Measurements from ENCODE around the gene RTL9.
"Not testable (repeated sequence)": the region's sequence is repeated elsewhere in the genome, so short reads cannot be mapped to it uniquely, and the experiment has no call there.

The RTL9 gene

DNA sequence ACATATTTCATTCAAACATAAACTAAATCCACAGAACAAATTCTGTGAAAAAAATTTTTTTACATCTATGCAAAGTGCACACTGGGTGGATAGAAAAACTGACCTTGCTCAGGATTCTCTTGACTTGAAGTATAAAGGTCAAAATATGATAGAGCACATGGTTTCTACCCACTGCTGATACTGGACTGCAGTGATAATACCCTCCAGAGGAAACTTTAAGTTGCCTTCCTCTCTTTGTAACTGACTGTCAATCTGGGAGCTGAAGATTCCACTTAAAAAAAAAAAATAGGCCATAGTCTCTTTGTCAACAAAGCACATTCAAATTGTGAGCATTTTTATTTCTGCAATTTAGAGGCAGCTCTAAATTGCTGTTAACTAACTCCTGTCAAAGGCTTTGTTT is 37.6 kb upstream of the RTL9 start:
- H3K9ac ChIP-seq (ENCODE audit: low read depth, low read length) = no peak overlapping the region
- peaks cover 2% of the 10 kb centered on the region for H3K27me3 ChIP-seq (ENCODE audit: control insufficient read depth, insufficient read depth, low read length)
- H3K4me2 ChIP-seq (ENCODE audit: low read length) = no peak overlapping the region
- H3K9me3 ChIP-seq (replicated peaks; ENCODE audit: low read length) = peaks cover under 1% of the 10 kb centered on the region
- H3K4me3 ChIP-seq (ENCODE audit: low read length) = no peak overlapping the region
- no peaks in the 10 kb centered on the region for H3K36me3 ChIP-seq (ENCODE audit: insufficient read depth, low read length)
- H3K4me1 ChIP-seq (ENCODE audit: control insufficient read depth, insufficient read depth, low read length) = no peaks in the 10 kb centered on the region

DNA sequence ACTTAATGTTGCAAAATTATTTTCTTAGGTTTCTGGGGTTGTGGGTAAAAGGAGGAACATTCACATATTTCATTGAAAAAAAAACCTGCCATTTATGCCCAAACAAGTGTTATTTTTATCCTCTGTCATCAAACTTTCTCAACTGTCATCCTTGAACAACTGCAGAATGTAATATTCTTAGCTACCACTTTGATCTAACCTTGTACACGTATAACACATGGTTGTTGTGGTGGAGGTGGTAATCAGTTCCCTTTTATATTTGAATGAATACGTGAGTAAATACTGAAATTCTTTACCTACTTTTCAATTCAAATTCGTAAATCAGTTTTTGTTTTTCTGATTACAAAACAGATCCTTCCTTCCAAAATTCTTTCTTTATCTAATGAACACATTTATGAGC is 37.0 kb upstream of the RTL9 start:
- Histone ChIP-seq H3K4me2 (ENCODE audit: low read length) (no peak overlapping the region), H3K9me3 (replicated peaks; ENCODE audit: low read length) (peaks cover 6% of the 10 kb centered on the region), H3K27me3 (ENCODE audit: control insufficient read depth, insufficient read depth, low read length) (peaks cover 2% of the 10 kb centered on the region), H3K36me3 (ENCODE audit: insufficient read depth, low read length) (no peaks in the 10 kb centered on the region), H3K4me1 (ENCODE audit: control insufficient read depth, insufficient read depth, low read length) (no peaks in the 10 kb centered on the region), H3K4me3 (ENCODE audit: low read length) (no peak overlapping the region), H3K9ac (ENCODE audit: low read depth, low read length) (no peak overlapping the region)

DNA sequence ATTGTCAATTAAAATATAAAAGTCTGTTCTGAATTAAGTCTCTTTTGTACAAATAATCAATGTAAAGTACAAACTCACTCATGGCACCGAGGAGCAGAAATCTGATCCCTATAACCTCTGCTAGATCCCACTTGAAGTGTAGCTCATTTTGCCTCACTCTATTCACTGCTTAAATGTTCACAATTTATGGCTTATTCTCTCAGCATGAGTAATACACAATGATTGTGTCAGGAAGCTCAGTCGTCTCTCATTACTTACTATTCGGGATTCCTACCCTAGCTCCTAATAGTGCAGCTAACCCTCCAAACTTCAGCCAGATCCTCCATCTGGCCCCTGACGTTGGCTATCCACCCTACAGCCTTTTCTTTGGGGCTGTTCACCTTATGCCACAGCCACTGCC is 36.0 kb upstream of the RTL9 start:
- H3K9ac ChIP-seq (ENCODE audit: low read depth, low read length) = no peak overlapping the region
- no peaks in the 10 kb centered on the region for H3K4me1 ChIP-seq (ENCODE audit: control insufficient read depth, insufficient read depth, low read length)
- H3K36me3 ChIP-seq (ENCODE audit: insufficient read depth, low read length) = no peaks in the 10 kb centered on the region
- H3K27me3 ChIP-seq (ENCODE audit: control insufficient read depth, insufficient read depth, low read length) = peaks cover 2% of the 10 kb centered on the region
- peaks cover 6% of the 10 kb centered on the region for H3K9me3 ChIP-seq (replicated peaks; ENCODE audit: low read length)
- H3K4me3 ChIP-seq (ENCODE audit: low read length) = no peak overlapping the region
- peak overlapping the region; percentile 19 for H3K4me2 ChIP-seq (ENCODE audit: low read length)

DNA sequence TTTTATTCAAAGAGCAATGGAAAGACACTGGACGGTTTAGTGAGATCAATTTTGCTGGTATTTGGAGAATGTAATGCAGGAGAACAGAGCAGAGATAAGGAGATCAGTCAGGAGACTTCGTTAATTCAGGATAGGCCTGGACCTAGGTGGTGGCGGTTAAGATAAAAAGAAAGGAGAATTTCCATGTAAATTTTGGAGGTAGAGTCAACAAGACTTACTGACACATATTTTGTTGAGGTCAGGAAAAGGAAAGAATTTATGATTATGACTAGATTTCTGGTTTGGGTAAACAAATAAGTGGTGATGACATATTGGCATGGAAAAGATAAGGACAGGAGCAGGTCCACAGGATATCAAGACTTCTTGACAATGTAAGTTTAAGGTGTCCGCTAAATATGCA is 31.9 kb upstream of the RTL9 start:
- no peaks in the 10 kb centered on the region for H3K4me1 ChIP-seq (ENCODE audit: control insufficient read depth, insufficient read depth, low read length)
- peaks cover 6% of the 10 kb centered on the region for H3K27me3 ChIP-seq (ENCODE audit: control insufficient read depth, insufficient read depth, low read length)
- no peak overlapping the region for H3K4me3 ChIP-seq (ENCODE audit: low read length)
- no peak overlapping the region for H3K9ac ChIP-seq (ENCODE audit: low read depth, low read length)
- no peaks in the 10 kb centered on the region for H3K36me3 ChIP-seq (ENCODE audit: insufficient read depth, low read length)
- peaks cover 6% of the 10 kb centered on the region for H3K9me3 ChIP-seq (replicated peaks; ENCODE audit: low read length)
- no peak overlapping the region for H3K4me2 ChIP-seq (ENCODE audit: low read length)

DNA sequence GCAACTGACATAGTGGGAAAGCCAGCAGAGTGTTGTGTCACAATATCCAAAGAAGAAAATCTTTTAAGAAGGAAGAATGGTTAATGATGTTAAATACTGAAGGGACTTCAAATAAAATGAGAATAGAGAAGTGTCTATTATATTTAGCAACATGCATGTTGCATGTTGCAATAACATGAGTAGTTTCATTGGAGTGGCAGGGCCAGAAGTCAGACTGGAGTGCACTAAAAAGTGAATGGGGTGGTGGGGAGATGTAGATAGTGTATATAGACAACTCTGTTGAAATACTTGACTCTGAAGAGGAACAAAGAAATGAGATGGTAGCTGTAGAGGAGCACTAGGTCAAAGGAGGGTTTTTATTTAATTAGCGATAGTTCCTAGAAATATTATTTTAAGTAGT is 31.3 kb upstream of the RTL9 start:
- Histone ChIP-seq H3K4me1 (ENCODE audit: control insufficient read depth, insufficient read depth, low read length) (no peaks in the 10 kb centered on the region), H3K9me3 (replicated peaks; ENCODE audit: low read length) (peaks cover 6% of the 10 kb centered on the region)

DNA sequence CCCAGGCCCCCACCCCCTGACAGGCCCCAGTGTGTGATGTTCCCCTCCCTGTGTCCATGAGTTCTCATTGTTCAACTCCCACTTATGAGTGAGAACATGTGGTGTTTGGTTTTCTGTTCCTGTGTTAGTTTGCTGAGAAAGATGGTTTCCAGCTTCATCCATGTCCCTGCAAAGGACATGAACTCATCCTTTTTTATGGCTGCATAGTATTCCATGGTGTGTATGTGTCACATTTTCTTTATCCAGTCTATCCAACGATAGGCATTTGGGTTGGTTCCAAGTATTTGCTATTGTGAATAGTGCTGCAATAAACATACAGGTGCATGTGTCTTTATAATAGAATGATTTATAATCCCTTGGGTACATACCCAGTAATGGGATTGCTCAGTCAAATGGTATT is 30.0 kb upstream of the RTL9 start:
- H3K4me2 ChIP-seq (ENCODE audit: low read length); H3K4me3 ChIP-seq (ENCODE audit: low read length); H3K9me3 ChIP-seq (replicated peaks; ENCODE audit: low read length); H3K36me3 ChIP-seq (ENCODE audit: insufficient read depth, low read length); H3K4me1 ChIP-seq (ENCODE audit: control insufficient read depth, insufficient read depth, low read length); H3K27me3 ChIP-seq (ENCODE audit: control insufficient read depth, insufficient read depth, low read length); H3K9ac ChIP-seq (ENCODE audit: low read depth, low read length): not testable (repeated sequence)

More for the DNA sequence above, 31.3 kb upstream of the RTL9 start:
- Histone ChIP-seq H3K27me3 (ENCODE audit: control insufficient read depth, insufficient read depth, low read length) (peaks cover 4% of the 10 kb centered on the region), H3K36me3 (ENCODE audit: insufficient read depth, low read length) (no peaks in the 10 kb centered on the region), H3K4me2 (ENCODE audit: low read length) (no peak overlapping the region), H3K4me3 (ENCODE audit: low read length) (no peak overlapping the region), H3K9ac (ENCODE audit: low read depth, low read length) (no peak overlapping the region)

DNA sequence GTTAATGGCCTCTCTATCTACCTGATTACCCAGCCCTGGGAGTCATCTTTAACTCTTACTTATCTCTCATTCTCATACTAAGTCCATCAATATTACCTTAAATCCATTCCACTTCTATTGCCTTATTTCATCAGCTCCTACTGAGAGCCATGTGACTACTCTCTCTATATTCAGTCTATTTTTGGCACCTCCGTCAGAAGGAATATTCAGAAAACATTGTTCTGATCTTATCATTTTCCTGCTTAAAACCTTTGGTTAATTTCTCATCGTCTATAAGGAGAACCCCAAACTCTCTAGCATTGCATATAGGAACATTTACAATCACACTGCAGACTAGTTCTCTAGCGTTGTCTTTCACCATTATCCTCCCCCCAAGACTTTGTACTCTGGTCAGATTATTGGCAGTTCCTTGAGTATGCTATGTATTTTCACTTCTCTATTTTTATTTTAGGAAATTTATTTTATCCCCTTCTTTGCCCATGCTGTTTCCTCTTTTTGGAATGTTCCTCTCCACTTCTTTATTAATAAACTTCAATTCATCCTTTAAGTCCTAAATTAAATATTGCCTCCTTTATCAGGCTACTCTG is 27.1 kb upstream of the RTL9 start:
- Histone ChIP-seq H3K4me1 (ENCODE audit: control insufficient read depth, insufficient read depth, low read length) (no peaks in the 10 kb centered on the region), H3K9me3 (replicated peaks; ENCODE audit: low read length) (peaks cover under 1% of the 10 kb centered on the region), H3K4me3 (ENCODE audit: low read length) (no peak overlapping the region), H3K9ac (ENCODE audit: low read depth, low read length) (no peak overlapping the region), H3K4me2 (ENCODE audit: low read length) (no peak overlapping the region), H3K36me3 (ENCODE audit: insufficient read depth, low read length) (no peaks in the 10 kb centered on the region), H3K27me3 (ENCODE audit: control insufficient read depth, insufficient read depth, low read length) (peaks cover 4% of the 10 kb centered on the region)

DNA sequence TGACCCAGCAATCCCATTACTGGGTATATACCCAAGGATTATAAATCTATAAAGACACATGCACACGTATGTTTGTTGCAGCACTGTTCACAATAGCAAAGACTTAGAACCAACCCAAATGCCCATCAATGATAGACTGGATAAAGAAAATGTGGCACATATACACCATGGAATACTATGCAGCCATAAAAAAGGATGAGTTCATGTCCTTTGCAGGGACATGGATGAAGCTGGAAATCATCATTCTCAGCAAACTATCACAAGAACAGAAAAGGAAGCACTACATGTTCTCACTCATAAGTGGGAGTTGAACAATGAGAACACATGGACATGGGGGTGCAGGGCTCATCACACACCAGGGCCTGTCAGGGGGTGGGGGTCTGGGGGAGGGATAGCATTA is 25.2 kb upstream of the RTL9 start:
- not testable (repeated sequence) for H3K27me3 ChIP-seq (ENCODE audit: control insufficient read depth, insufficient read depth, low read length); H3K4me2 ChIP-seq (ENCODE audit: low read length); H3K9me3 ChIP-seq (replicated peaks; ENCODE audit: low read length); H3K36me3 ChIP-seq (ENCODE audit: insufficient read depth, low read length); H3K4me3 ChIP-seq (ENCODE audit: low read length); H3K9ac ChIP-seq (ENCODE audit: low read depth, low read length); H3K4me1 ChIP-seq (ENCODE audit: control insufficient read depth, insufficient read depth, low read length)

DNA sequence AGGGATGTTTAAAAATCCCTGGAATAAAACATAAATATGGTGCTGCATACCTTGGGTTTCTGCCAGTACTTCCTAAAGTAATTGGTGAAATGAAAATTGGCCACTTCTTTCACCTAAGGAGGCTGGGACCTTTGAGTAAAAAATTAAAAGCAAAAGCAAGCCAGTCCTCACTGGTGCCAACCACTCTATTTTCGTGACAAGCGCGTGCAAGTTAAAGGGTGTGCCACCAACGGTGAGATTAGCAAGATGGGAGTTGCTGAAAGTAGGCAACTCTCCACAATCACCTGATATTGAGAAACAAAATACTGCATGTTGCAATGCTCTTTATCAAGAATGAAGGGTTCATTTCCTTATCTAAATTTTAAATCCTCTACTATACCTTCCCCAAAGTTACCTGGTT is 19.7 kb upstream of the RTL9 start:
- Histone ChIP-seq H3K4me2 (ENCODE audit: low read length) (no peak overlapping the region), H3K36me3 (ENCODE audit: insufficient read depth, low read length) (no peaks in the 10 kb centered on the region), H3K4me1 (ENCODE audit: control insufficient read depth, insufficient read depth, low read length) (peaks cover 17% of the 10 kb centered on the region), H3K9me3 (replicated peaks; ENCODE audit: low read length) (no peaks in the 10 kb centered on the region), H3K4me3 (ENCODE audit: low read length) (no peak overlapping the region), H3K27me3 (ENCODE audit: control insufficient read depth, insufficient read depth, low read length) (no peaks in the 10 kb centered on the region), H3K9ac (ENCODE audit: low read depth, low read length) (no peak overlapping the region)

DNA sequence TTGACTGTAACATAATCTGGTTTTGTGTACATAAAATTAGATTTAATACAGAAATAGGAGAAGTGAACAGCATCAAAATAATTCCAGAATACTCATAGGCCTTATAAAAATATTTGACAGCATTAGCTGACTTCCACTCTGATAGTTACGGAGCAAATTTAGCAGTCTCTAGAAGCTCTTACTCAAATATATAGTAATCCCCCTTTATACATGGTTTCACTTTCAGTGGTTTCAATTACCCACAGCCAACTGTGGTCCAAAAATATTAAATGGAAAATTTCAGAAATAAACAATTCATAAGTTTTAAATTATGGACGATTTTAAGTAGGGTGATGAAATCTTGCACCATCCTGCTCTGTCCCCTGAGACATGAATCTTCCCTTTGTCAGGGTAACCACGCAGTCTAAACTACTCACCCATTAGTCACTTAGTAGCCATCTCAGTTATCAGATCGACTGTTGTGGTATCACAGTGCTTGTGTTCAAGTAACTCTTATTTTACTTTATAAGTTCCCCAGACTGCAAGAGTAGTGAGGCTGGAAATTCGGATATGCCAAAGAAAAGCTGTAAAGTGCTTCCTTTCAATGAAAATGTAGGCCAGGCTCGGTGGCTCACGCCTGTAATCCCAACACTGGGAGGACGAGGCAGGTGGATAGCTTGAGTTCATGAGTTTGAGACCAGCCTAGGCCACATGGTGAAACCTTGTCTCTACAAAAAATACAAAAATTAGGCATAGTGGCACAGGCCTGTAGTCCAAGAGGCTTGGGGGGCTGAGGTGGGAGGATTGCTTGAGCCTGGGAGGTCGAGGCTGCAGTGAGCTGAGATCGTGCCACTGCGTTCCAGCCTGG is 17.2 kb upstream of the RTL9 start:
- H3K4me2 ChIP-seq (ENCODE audit: low read length) = peak overlapping the region; percentile 61
- no peaks in the 10 kb centered on the region for H3K9me3 ChIP-seq (replicated peaks; ENCODE audit: low read length)
- H3K4me1 ChIP-seq (ENCODE audit: control insufficient read depth, insufficient read depth, low read length) = peaks cover 17% of the 10 kb centered on the region
- no peak overlapping the region for H3K4me3 ChIP-seq (ENCODE audit: low read length)
- no peaks in the 10 kb centered on the region for H3K36me3 ChIP-seq (ENCODE audit: insufficient read depth, low read length)
- no peaks in the 10 kb centered on the region for H3K27me3 ChIP-seq (ENCODE audit: control insufficient read depth, insufficient read depth, low read length)
- peak overlapping the region; percentile 57 for H3K9ac ChIP-seq (ENCODE audit: low read depth, low read length)

DNA sequence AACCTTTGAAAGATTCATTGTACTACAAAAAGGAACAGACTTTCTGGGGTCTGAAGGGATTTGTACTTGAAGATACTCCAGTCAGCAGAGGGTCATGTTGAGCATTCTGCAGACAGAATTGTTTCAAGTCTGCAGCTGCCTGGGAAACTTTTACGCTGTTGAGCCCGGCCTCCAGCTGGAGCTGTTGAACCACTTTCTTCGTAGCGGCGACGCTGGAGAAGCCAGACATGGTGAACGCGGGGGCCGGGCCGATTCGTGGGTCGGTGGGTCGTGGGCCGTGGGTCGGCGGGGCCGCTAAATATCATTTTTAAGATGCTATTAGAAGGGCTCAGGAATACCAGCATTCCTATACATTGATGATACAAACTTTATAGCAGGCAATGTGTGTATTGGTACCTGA is 12.0 kb upstream of the RTL9 start:
- Histone ChIP-seq H3K36me3 (ENCODE audit: insufficient read depth, low read length) (no peaks in the 10 kb centered on the region), H3K9ac (ENCODE audit: low read depth, low read length) (no peak overlapping the region), H3K4me3 (ENCODE audit: low read length) (no peak overlapping the region), H3K4me1 (ENCODE audit: control insufficient read depth, insufficient read depth, low read length) (peaks cover 2% of the 10 kb centered on the region), H3K27me3 (ENCODE audit: control insufficient read depth, insufficient read depth, low read length) (peaks cover 5% of the 10 kb centered on the region), H3K9me3 (replicated peaks; ENCODE audit: low read length) (no peaks in the 10 kb centered on the region), H3K4me2 (ENCODE audit: low read length) (no peak overlapping the region)

DNA sequence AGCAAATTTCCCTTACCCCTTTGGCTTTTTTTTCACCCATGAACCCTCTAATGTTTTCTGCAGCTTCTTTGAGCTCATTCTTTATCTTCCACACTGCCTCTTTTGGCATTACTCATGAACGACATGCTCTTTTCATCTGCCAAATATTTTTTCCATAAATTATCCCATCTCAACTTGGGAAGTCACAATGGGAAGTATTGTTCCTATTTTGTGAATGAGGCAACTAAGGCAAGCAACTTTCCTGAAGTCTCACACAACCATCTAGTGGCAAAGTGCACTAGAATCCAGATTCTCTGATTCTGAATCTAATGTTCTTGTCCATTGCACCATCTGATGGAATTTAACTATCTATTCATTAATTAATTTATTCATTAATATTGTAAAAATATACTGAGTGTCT is 625 bp downstream of the RTL9 start:
- Histone ChIP-seq H3K4me3 (ENCODE audit: low read length) (no peak overlapping the region), H3K9ac (ENCODE audit: low read depth, low read length) (no peak overlapping the region), H3K4me1 (ENCODE audit: control insufficient read depth, insufficient read depth, low read length) (no peaks in the 10 kb centered on the region), H3K4me2 (ENCODE audit: low read length) (no peak overlapping the region), H3K9me3 (replicated peaks; ENCODE audit: low read length) (no peaks in the 10 kb centered on the region), H3K36me3 (ENCODE audit: insufficient read depth, low read length) (no peaks in the 10 kb centered on the region), H3K27me3 (ENCODE audit: control insufficient read depth, insufficient read depth, low read length) (peaks cover 19% of the 10 kb centered on the region)

Measured in skeletal muscle satellite cell (primary cell).